ENCODE results near the gene CA6. TPM values are rescaled to one million over a fixed set of nuclear protein-coding genes. Genes with fewer than 3 reads are reported as not detected.
"Not testable (repeated sequence)": the region's sequence is repeated elsewhere in the genome, so short reads cannot be mapped to it uniquely, and the experiment has no call there.

The CA6 gene
- total RNA-seq, 1 donor from 2014 or later: not detected

DNA sequence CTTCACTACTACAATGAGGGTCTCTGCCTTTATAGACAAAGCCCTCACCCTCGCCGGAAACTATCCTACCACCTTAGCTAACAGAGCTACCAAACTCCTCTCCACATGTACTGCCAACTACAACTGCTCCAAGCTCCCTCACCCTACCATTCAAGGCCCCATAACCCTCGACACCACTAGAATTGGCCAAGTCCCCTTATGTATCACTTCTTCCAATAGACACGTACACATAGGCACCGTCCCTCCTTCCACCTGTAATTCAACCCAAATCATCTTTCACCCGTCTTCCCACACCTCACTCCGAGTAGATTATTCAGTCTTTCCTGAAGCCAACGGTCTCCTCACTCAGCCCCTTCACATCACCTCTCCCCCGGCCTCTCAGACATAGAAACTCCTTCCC is 19.7 kb upstream of the CA6 start:
- Mint-ChIP-seq H3K4me1 (no peaks in the 10 kb centered on the region), H3K36me3 (no peaks in the 10 kb centered on the region), H3K27me3 (ENCODE audit: insufficient read depth, low read depth) (peaks cover 2% of the 10 kb centered on the region), H3K27ac (no peak overlapping the region), H3K9me3 (no peaks in the 10 kb centered on the region), H3K4me3 (no peak overlapping the region)
- no peak overlapping the region for H2AFZ ChIP-seq (replicated peaks)
- H3K36me3 ChIP-seq: no peaks in the 10 kb centered on the region
- no peak for DNase-seq (ENCODE audit: low spot score)
- H3K4me1 ChIP-seq: peaks cover 6% of the 10 kb centered on the region
- H3K9ac ChIP-seq: no peak overlapping the region
- TF ChIP-seq EZH2phosphoT487 (IDR thresholded peaks at IDR 0.05): no peak
- no peak for TF ChIP-seq EZH2 (IDR thresholded peaks at IDR 0.05)
- H3K27me3 ChIP-seq: no peaks in the 10 kb centered on the region
- H4K20me1 ChIP-seq (ENCODE audit: low read depth): no peaks in the 10 kb centered on the region
- H3F3A ChIP-seq (ENCODE audit: low read depth): no peaks in the 10 kb centered on the region
- H3K4me3 ChIP-seq: no peak overlapping the region
- H3K79me2 ChIP-seq (ENCODE audit: low read depth): no peaks in the 10 kb centered on the region
- H3K27ac ChIP-seq: no peak overlapping the region
- H3K4me2 ChIP-seq: no peak overlapping the region
- no peaks in the 10 kb centered on the region for H3K9me3 ChIP-seq (ENCODE audit: low read depth)

DNA sequence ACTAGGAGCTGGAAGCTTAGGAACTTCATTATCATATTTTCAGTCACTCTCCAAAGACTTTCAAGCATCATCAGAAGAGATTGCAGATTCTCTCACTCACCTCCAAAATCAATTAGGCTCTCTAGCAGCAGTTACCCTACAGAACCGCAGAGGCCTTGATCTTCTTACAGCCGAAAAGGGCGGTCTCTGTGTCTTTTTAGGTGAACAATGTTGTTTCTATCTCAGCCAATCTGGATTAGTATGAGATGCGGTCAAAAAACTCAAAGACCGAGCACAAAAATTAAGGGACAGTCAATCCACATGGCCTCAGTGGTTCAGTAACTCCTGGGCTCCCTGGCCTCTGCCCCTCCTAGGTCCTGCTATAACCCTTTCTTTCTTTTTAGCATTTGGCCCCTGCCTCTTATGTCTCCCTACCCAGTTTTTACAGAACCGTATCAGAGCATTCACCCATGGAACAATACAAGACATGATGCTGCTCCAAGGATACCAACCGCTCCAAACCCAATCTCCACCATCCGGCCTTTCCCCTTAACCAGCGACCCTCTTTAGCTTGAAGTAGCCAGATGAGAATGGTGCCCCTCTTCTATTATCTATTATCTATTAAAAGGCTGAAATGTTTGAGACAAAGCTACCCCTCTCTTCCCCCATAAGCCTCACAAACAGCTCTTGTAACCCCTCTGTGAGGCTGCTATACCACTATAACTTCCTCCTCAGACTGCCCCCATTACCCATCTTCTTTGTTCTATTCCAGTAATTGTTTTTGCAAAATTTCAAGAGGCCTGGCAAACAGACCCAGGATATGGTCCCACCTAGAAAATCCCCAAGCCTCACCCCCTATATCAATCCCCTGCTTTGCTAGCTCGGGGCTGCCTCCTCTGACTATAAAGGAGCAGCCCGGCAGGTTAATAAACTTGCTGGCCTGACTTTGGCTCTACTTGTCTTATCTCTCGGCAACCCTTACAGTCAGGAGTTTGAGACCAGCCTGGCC is 18.7 kb upstream of the CA6 start:
- TF ChIP-seq, protein P1, sequence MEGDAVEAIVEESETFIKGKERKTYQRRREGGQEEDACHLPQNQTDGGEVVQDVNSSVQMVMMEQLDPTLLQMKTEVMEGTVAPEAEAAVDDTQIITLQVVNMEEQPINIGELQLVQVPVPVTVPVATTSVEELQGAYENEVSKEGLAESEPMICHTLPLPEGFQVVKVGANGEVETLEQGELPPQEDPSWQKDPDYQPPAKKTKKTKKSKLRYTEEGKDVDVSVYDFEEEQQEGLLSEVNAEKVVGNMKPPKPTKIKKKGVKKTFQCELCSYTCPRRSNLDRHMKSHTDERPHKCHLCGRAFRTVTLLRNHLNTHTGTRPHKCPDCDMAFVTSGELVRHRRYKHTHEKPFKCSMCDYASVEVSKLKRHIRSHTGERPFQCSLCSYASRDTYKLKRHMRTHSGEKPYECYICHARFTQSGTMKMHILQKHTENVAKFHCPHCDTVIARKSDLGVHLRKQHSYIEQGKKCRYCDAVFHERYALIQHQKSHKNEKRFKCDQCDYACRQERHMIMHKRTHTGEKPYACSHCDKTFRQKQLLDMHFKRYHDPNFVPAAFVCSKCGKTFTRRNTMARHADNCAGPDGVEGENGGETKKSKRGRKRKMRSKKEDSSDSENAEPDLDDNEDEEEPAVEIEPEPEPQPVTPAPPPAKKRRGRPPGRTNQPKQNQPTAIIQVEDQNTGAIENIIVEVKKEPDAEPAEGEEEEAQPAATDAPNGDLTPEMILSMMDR (IDR thresholded peaks at IDR 0.05): no peak
- TF ChIP-seq EZH2phosphoT487 (IDR thresholded peaks at IDR 0.05) (no peak), EZH2 (IDR thresholded peaks at IDR 0.05) (no peak)
- no peak overlapping the region for H3K4me3 Mint-ChIP-seq

DNA sequence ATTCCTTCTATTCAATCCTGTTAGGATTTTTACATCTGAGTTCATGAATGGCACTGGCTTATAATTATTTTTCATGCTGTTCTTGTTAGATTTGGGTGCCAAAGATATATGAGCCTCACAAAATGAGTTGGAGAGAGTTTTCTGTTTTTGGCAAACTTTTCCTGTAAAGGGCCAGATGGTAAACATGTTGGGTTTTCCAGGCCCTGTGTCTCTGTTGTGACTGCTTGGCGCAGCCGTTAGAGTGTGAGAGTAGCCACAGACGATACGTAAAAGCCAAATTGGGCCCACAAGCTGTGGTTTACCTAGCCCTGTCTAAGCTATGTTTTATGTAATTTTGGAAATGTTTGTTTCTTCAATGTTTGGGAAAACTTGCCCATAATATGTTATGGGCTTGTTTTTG is 15.6 kb upstream of the CA6 start:
- H3K27me3 Mint-ChIP-seq (ENCODE audit: insufficient read depth, low read depth): peaks cover 2% of the 10 kb centered on the region
- Histone ChIP-seq H3K9ac (no peak overlapping the region), H3K9me3 (ENCODE audit: low read depth) (no peaks in the 10 kb centered on the region), H3K36me3 (no peaks in the 10 kb centered on the region), H3K27me3 (no peaks in the 10 kb centered on the region), H3K4me1 (peaks cover 6% of the 10 kb centered on the region), H3K27ac (no peak overlapping the region), H3K4me3 (no peak overlapping the region), H3K4me2 (no peak overlapping the region), H2AFZ (replicated peaks) (no peak overlapping the region), H3F3A (ENCODE audit: low read depth) (no peaks in the 10 kb centered on the region), H4K20me1 (ENCODE audit: low read depth) (no peaks in the 10 kb centered on the region), H3K79me2 (ENCODE audit: low read depth) (no peaks in the 10 kb centered on the region)
- no peaks in the 10 kb centered on the region for H3K4me1 Mint-ChIP-seq
- H3K27ac Mint-ChIP-seq: no peak overlapping the region
- no peaks in the 10 kb centered on the region for H3K9me3 Mint-ChIP-seq
- no peaks in the 10 kb centered on the region for H3K36me3 Mint-ChIP-seq
- DNase-seq (ENCODE audit: low spot score): no peak
- H3K4me3 Mint-ChIP-seq: no peak overlapping the region
- TF ChIP-seq, protein P1 (IDR thresholded peaks at IDR 0.05): no peak
- TF ChIP-seq EZH2phosphoT487 (IDR thresholded peaks at IDR 0.05) (no peak), EZH2 (IDR thresholded peaks at IDR 0.05) (no peak)

More for the DNA sequence above, 18.7 kb upstream of the CA6 start:
- H3K27ac ChIP-seq: no peak overlapping the region
- H3F3A ChIP-seq (ENCODE audit: low read depth): no peaks in the 10 kb centered on the region
- no peaks in the 10 kb centered on the region for H3K27me3 ChIP-seq
- H3K4me1 ChIP-seq: peaks cover 6% of the 10 kb centered on the region
- Mint-ChIP-seq H3K4me1 (no peaks in the 10 kb centered on the region), H3K36me3 (no peaks in the 10 kb centered on the region), H3K27me3 (ENCODE audit: insufficient read depth, low read depth) (no peaks in the 10 kb centered on the region), H3K27ac (no peak overlapping the region), H3K9me3 (no peaks in the 10 kb centered on the region)
- no peaks in the 10 kb centered on the region for H4K20me1 ChIP-seq (ENCODE audit: low read depth)
- no peak for DNase-seq (ENCODE audit: low spot score)
- no peak overlapping the region for H3K4me3 ChIP-seq
- H3K9me3 ChIP-seq (ENCODE audit: low read depth): no peaks in the 10 kb centered on the region
- no peak overlapping the region for H3K9ac ChIP-seq
- H2AFZ ChIP-seq (replicated peaks): no peak overlapping the region
- H3K4me2 ChIP-seq: no peak overlapping the region
- no peaks in the 10 kb centered on the region for H3K36me3 ChIP-seq
- no peaks in the 10 kb centered on the region for H3K79me2 ChIP-seq (ENCODE audit: low read depth)

DNA sequence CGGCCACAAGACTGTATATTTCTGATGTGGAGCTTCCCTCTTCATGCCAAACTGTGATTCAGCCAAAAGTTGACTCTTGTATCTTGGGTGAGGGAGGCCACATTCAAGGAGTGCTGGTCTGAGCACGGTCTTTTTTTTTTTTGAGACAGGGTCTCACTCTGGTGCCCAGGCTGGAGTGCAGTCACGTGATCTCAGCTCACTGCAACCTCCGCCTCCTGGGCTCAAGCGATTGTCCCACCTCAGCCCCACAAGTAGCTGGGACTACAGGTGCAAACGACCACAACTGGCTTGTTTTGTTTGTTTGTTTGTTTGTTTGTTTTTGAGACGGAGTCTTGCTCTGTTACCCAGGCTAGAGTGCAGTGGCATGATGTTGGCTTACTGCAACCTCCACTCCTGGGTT is 8.6 kb upstream of the CA6 start:
- not testable (repeated sequence) for H3K9me3 ChIP-seq (ENCODE audit: low read depth); H3K4me3 ChIP-seq; H3K36me3 ChIP-seq; H4K20me1 ChIP-seq (ENCODE audit: low read depth); H3K27me3 Mint-ChIP-seq (ENCODE audit: insufficient read depth, low read depth); H3K4me2 ChIP-seq; H3K79me2 ChIP-seq (ENCODE audit: low read depth); H3K27ac ChIP-seq; H3K27ac Mint-ChIP-seq; H3F3A ChIP-seq (ENCODE audit: low read depth); H3K36me3 Mint-ChIP-seq; H3K4me3 Mint-ChIP-seq; H2AFZ ChIP-seq (replicated peaks); H3K9ac ChIP-seq; DNase-seq (ENCODE audit: low spot score); H3K4me1 ChIP-seq; H3K4me1 Mint-ChIP-seq; H3K27me3 ChIP-seq; H3K9me3 Mint-ChIP-seq
